Neutrophil (primary cell): ENCODE results near the gene RSRP1.

Experiments
- H3K27ac ChIP-seq: fragments of 200-600 bp; sonication (generic); 2 replicates; pipeline ENCODE4 v1.5.1; 2016; ENCODE audit warnings: mild to moderate bottlenecking, moderate library complexity
- H3K27me3 ChIP-seq: fragments of 200-600 bp; sonication (generic); 2 replicates; pipeline ENCODE4 v1.6.0; 2016; ENCODE audit warnings: mild to moderate bottlenecking
- H3K36me3 ChIP-seq: fragments of 200-600 bp; sonication (generic); 2 replicates; pipeline ENCODE4 v1.5.1; 2017
- H3K4me1 ChIP-seq, 2 experiments: fragments of 200-600 bp in 1 of 2; sonication (generic) in 1 of 2; 1 replicate in 1 of 2; 2 replicates in 1 of 2; pipeline versions ENCODE4 v1.5.1 to v1.6.1; 2013 to 2016; ENCODE audit warnings: low read depth in 1 of 2, low read length in 1 of 2, mild to moderate bottlenecking in 1 of 2, moderate library complexity in 1 of 2; ENCODE audit not compliant: control insufficient read depth in 1 of 2, insufficient read depth in 1 of 2
- H3K4me3 ChIP-seq, 2 experiments: fragments of 200-600 bp in 1 of 2; sonication (generic) in 1 of 2; 1 replicate in 1 of 2; 2 replicates in 1 of 2; pipeline ENCODE4 v1.5.1; 2013 to 2016; ENCODE audit warnings: low read depth in 1 of 2, low read length in 1 of 2, mild to moderate bottlenecking in 1 of 2, moderate library complexity in 1 of 2
- H3K9me3 ChIP-seq: fragments of 200-600 bp; sonication (generic); 2 replicates; pipeline ENCODE4 v1.5.1; 2016
- TF ChIP-seq, protein P1 (sequence below): fragments of 200-600 bp; sonication (generic); IDR thresholded peaks from 2 replicates; pipeline ENCODE4 v1.5.1; 2016; ENCODE audit warnings: antibody characterized with exemption

The RSRP1 gene

DNA sequence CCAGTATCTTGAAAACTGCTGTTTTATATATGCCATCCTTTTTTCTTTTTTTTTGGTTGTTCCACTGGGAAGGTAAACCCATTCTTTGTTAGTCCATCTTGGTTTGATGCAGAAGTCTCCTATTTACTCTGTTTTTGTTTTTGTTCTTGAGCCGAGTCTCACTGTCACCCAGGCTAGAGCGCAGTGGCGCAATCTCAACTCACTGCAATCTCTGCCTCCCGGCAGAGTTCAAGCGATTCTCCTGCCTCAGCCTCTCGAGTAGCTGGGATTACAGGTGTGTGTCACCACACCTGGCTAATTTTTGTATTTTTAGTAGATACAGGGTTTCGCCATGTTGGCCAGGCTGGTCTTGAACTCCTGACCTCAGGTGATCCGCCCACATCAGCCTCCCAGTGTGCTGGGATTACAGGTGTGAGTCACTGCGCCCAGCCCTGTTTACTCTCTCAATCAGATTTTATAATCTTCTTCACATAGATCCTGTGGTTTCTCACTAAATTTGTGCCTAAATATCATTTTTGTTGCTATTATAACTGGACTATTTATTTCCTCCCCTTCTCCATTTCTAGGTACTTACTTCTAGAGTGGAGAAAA lies 27.5 kb downstream of the RSRP1 start:
- Histone ChIP-seq H3K4me3 (no peak overlapping the region), H3K9me3 (no peaks in the 10 kb centered on the region), H3K27me3 (no peaks in the 10 kb centered on the region), H3K36me3 (peaks cover 59% of the 10 kb centered on the region), H3K4me1 (no peaks in the 10 kb centered on the region), H3K27ac (no peak overlapping the region)
- TF ChIP-seq, protein P1, sequence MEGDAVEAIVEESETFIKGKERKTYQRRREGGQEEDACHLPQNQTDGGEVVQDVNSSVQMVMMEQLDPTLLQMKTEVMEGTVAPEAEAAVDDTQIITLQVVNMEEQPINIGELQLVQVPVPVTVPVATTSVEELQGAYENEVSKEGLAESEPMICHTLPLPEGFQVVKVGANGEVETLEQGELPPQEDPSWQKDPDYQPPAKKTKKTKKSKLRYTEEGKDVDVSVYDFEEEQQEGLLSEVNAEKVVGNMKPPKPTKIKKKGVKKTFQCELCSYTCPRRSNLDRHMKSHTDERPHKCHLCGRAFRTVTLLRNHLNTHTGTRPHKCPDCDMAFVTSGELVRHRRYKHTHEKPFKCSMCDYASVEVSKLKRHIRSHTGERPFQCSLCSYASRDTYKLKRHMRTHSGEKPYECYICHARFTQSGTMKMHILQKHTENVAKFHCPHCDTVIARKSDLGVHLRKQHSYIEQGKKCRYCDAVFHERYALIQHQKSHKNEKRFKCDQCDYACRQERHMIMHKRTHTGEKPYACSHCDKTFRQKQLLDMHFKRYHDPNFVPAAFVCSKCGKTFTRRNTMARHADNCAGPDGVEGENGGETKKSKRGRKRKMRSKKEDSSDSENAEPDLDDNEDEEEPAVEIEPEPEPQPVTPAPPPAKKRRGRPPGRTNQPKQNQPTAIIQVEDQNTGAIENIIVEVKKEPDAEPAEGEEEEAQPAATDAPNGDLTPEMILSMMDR: no peak

- Histone ChIP-seq H3K4me1 (no peaks in the 10 kb centered on the region), H3K4me3 (no peak overlapping the region), H3K9me3 (no peaks in the 10 kb centered on the region), H3K27me3 (no peaks in the 10 kb centered on the region), H3K36me3 (peaks cover 38% of the 10 kb centered on the region), H3K27ac (no peak overlapping the region)
- TF ChIP-seq, protein P1: no peak
These were observed 29.5 kb downstream of the RSRP1 start for GRCh38 chr1:25217598-25218232.

- TF ChIP-seq, protein P1: no peak
- H3K4me1 ChIP-seq: no peaks in the 10 kb centered on the region
- H3K27ac ChIP-seq: no peak overlapping the region
- H3K36me3 ChIP-seq: peaks cover 31% of the 10 kb centered on the region
- no peaks in the 10 kb centered on the region for H3K9me3 ChIP-seq
- H3K27me3 ChIP-seq: no peaks in the 10 kb centered on the region
- no peak overlapping the region for H3K4me3 ChIP-seq
These were observed 30.2 kb downstream of the RSRP1 start for GRCh38 chr1:25217015-25217414.

GRCh38 chr1:25216123-25216522 lies 31.1 kb downstream of the RSRP1 start:
- TF ChIP-seq, protein P1: no peak
- Histone ChIP-seq H3K9me3 (no peaks in the 10 kb centered on the region), H3K36me3 (peaks cover 22% of the 10 kb centered on the region)

DNA sequence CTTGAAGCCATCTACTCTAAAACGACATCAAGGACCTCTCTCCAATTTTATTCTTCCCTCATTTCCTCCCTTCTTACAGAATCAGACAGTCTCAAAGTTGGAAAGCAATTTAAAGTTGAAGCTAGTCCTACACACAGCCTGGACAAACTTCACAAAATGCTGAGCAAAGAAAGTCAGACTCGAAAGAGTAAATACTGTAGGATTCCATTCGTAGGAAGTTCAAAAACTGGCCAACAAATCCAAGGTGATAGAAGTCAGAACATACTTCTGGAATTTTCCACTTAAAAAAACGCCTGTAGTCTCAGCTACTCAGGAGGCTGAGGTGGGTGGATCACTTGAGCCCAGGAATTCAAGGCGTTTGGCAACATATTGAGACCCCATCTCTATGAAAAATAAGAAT lies 34.5 kb downstream of the RSRP1 start:
- H3K4me3 ChIP-seq: no peak overlapping the region
- TF ChIP-seq, protein P1: no peak
- H3K27ac ChIP-seq: no peak overlapping the region
- no peaks in the 10 kb centered on the region for H3K36me3 ChIP-seq
- no peaks in the 10 kb centered on the region for H3K27me3 ChIP-seq
- H3K9me3 ChIP-seq: no peaks in the 10 kb centered on the region
- H3K4me1 ChIP-seq: no peaks in the 10 kb centered on the region

More at GRCh38 chr1:25216123-25216522, 31.1 kb downstream of the RSRP1 start:
- H3K4me1 ChIP-seq: no peaks in the 10 kb centered on the region
- H3K4me3 ChIP-seq: no peak overlapping the region
- H3K27me3 ChIP-seq: no peaks in the 10 kb centered on the region
- H3K27ac ChIP-seq: no peak overlapping the region
